RWPE2 (cell line): ENCODE data around the gene RASGRF1.
A peak's percentile ranks its signal among the peaks of the same experiment; 100 is the strongest.

Experiments
- ATAC-seq: fragments of 200-7000 bp; cut with Tn5 transposase; 3 replicates; pipeline ENCODE4 v1.9.1; 2021; ENCODE audit warnings: low read depth
- DNase-seq: peaks from one replicate; pipeline ENCODE4 v3.0.0-alpha.2; 2020; ENCODE audit warnings: low spot score
- H3K27ac ChIP-seq: fragments of 450-650 bp; 2 replicates; pipeline ENCODE4 v1.5.1; 2017; ENCODE audit warnings: mild to moderate bottlenecking; ENCODE audit not compliant: poor library complexity, severe bottlenecking
- H3K27me3 ChIP-seq: fragments of 250-450 bp; sonication (Bioruptor Pico); 2 replicates; pipeline ENCODE4 v1.5.1; 2021; ENCODE audit warnings: mild to moderate bottlenecking, moderate library complexity; ENCODE audit not compliant: insufficient read depth, poor library complexity, severe bottlenecking
- H3K36me3 ChIP-seq: fragments of 250-450 bp; sonication (Bioruptor Pico); 2 replicates; pipeline ENCODE4 v1.5.1; 2020; ENCODE audit warnings: low read depth, mild to moderate bottlenecking, moderate library complexity
- H3K4me1 ChIP-seq: fragments of 250-450 bp; sonication (Bioruptor Pico); 2 replicates; pipeline ENCODE4 v1.5.1; 2021; ENCODE audit warnings: mild to moderate bottlenecking, moderate library complexity; ENCODE audit not compliant: insufficient read depth, poor library complexity, severe bottlenecking
- H3K4me3 ChIP-seq: fragments of 250-450 bp; sonication (Bioruptor Pico); 2 replicates; pipeline ENCODE4 v1.5.1; 2021; ENCODE audit warnings: mild to moderate bottlenecking, moderate library complexity; ENCODE audit not compliant: severe bottlenecking
- H3K9me3 ChIP-seq: fragments of 250-450 bp; sonication (Bioruptor Pico); 2 replicates; pipeline ENCODE4 v1.5.1; 2021; ENCODE audit warnings: mild to moderate bottlenecking, moderate library complexity; ENCODE audit not compliant: severe bottlenecking
- TF ChIP-seq, protein P1 (sequence below): fragments of 450-650 bp; IDR thresholded peaks from one replicate; pipeline ENCODE4 v1.5.1; 2017; ENCODE audit warnings: mild to moderate bottlenecking, moderate library complexity; ENCODE audit not compliant: poor library complexity, severe bottlenecking

Gene RASGRF1

DNA sequence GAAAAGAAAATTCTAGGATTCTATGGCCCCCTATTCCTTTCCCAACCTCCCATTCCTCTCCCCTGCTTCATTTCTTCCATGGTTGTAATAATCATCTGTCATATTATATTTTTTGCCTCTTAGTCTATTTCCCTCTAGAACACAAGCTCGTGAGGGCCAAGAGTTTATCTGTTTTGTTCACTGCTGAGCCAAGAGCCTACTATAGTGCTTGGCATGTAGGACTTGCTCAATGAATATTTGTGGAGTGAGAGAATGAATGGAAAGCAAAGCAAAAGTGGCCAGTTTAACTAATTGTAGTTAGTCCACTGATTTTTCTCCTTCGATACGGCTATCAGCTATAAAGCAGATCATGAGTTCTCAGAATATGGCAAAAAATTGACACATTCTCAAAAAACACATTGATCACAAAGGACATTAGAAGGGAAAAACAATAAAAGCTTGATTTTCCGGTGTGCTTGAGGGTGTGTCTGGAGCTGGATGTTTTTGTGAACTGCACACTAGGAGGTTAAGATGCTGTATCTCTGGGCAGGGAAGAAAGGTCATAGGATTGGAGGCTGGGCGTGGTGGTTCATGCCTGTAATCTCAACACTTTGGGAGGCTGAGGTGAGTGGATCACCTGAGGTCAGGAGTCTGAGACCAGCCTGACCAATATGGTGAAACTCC, 120.8 kb downstream of the RASGRF1 start:
- H3K4me3 ChIP-seq = no peak overlapping the region
- no peaks in the 10 kb centered on the region for H3K36me3 ChIP-seq
- H3K27ac ChIP-seq = no peak overlapping the region
- ATAC-seq (no peak), DNase-seq (no peak)
- no peaks in the 10 kb centered on the region for H3K9me3 ChIP-seq
- H3K27me3 ChIP-seq = no peaks in the 10 kb centered on the region
- TF ChIP-seq, protein P1, sequence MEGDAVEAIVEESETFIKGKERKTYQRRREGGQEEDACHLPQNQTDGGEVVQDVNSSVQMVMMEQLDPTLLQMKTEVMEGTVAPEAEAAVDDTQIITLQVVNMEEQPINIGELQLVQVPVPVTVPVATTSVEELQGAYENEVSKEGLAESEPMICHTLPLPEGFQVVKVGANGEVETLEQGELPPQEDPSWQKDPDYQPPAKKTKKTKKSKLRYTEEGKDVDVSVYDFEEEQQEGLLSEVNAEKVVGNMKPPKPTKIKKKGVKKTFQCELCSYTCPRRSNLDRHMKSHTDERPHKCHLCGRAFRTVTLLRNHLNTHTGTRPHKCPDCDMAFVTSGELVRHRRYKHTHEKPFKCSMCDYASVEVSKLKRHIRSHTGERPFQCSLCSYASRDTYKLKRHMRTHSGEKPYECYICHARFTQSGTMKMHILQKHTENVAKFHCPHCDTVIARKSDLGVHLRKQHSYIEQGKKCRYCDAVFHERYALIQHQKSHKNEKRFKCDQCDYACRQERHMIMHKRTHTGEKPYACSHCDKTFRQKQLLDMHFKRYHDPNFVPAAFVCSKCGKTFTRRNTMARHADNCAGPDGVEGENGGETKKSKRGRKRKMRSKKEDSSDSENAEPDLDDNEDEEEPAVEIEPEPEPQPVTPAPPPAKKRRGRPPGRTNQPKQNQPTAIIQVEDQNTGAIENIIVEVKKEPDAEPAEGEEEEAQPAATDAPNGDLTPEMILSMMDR = no peak
- peaks cover 11% of the 10 kb centered on the region for H3K4me1 ChIP-seq

GRCh38 chr15:78968539-78969271, 121.9 kb downstream of the RASGRF1 start:
- DNase-seq = no peak
- H3K4me3 ChIP-seq = no peak overlapping the region
- H3K27ac ChIP-seq = no peak overlapping the region

DNA sequence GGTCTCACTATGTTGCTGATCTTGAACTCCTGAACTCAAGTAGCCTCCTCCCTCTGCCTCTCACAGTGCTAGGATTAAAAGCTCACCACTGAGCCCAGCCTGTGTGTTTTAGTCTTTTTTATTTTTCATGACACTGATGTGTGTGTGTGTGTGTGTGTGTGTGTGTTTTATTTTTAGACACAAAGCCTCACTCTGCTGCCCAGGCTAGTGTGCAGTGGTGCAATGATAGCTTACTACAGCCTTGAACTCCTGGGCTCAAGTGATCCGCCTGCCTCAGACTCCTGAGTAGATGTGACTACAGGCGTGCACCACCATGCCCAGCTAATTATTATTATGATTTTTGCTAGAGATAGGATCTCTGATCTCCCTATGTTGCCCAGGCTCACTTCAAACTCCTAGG, 122.5 kb downstream of the RASGRF1 start:
- ATAC-seq (no peak), DNase-seq (no peak)
- peaks cover 11% of the 10 kb centered on the region for H3K4me1 ChIP-seq
- H3K9me3 ChIP-seq = no peaks in the 10 kb centered on the region
- H3K4me3 ChIP-seq = no peak overlapping the region
- H3K27ac ChIP-seq = no peak overlapping the region
- TF ChIP-seq, protein P1 = no peak
- no peaks in the 10 kb centered on the region for H3K27me3 ChIP-seq
- H3K36me3 ChIP-seq = no peaks in the 10 kb centered on the region

More at GRCh38 chr15:78968539-78969271, 121.9 kb downstream of the RASGRF1 start:
- H3K36me3 ChIP-seq = no peaks in the 10 kb centered on the region
- TF ChIP-seq, protein P1 = no peak
- no peaks in the 10 kb centered on the region for H3K27me3 ChIP-seq
- no peaks in the 10 kb centered on the region for H3K9me3 ChIP-seq
- peak; percentile 60; the same call in 2 of the 3 replicates for ATAC-seq
- peaks cover 11% of the 10 kb centered on the region for H3K4me1 ChIP-seq

DNA sequence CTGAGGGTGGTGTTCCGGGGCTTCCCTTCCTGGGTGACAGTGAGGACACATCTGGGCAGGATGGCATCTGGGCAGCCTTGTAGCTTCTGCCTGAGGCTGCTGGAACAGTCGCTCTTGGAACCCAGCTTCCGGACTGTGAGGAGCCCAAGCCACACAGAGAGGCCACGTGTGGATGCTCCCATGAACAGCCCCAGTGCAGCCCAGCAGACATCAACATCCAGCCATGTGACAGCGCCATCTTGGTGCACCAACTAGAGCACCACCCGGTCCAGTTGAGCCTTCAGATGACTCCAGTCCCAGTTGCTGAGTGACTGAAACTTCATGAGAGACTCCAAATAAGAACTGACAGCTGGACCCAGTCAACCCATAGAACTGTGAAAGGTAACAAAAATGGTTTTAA, 130.3 kb downstream of the RASGRF1 start:
- Histone ChIP-seq H3K27me3 (no peaks in the 10 kb centered on the region), H3K4me1 (no peaks in the 10 kb centered on the region), H3K36me3 (no peaks in the 10 kb centered on the region), H3K27ac (no peak overlapping the region), H3K9me3 (no peaks in the 10 kb centered on the region), H3K4me3 (no peak overlapping the region)
- TF ChIP-seq, protein P1 = no peak
- ATAC-seq (no peak), DNase-seq (no peak)

GRCh38 chr15:78959360-78959759, 131.2 kb downstream of the RASGRF1 start:
- ATAC-seq = no peak
- H3K4me3 ChIP-seq = no peak overlapping the region
- H3K27ac ChIP-seq = no peak overlapping the region
- no peaks in the 10 kb centered on the region for H3K27me3 ChIP-seq
- no peak for DNase-seq
- no peaks in the 10 kb centered on the region for H3K9me3 ChIP-seq
- TF ChIP-seq, protein P1 = no peak
- H3K4me1 ChIP-seq = no peaks in the 10 kb centered on the region
- no peaks in the 10 kb centered on the region for H3K36me3 ChIP-seq
